OCI-LY3 (cell line): ENCODE measurements around the gene SPPL2A.

Experiments used
- H2AFZ ChIP-seq: fragments of 200-600, 300-600 bp; shearing (Covaris generic); 2 replicates; pipeline ENCODE4 v1.6.0; 2014; ENCODE audit warnings: antibody characterized with exemption, low read depth, low read length
- H3K27ac ChIP-seq: fragments of 200-600, 300-600 bp; sonication (generic); 2 replicates; pipeline ENCODE4 v1.5.1; 2014; ENCODE audit warnings: mild to moderate bottlenecking, low read length, moderate library complexity, mixed read lengths
- H3K27me3 ChIP-seq: fragments of 200-600, 300-600 bp; sonication (generic); 2 replicates; pipeline ENCODE4 v1.6.1; 2014; ENCODE audit warnings: low read depth, low read length, mixed read lengths
- H3K36me3 ChIP-seq: fragments of 200-600, 300-600 bp; sonication (generic); replicated peaks from 2 replicates; pipeline ENCODE3; 2014; ENCODE audit warnings: low read depth, low read length, mixed read lengths
- H3K4me1 ChIP-seq: fragments of 300-600, 200-600 bp; sonication (generic); 2 replicates; pipeline ENCODE4 v1.6.1; 2014; ENCODE audit warnings: low read length, mixed read lengths
- H3K4me2 ChIP-seq: fragments of 200-600, 300-600 bp; sonication (generic); 2 replicates; pipeline ENCODE4 v1.6.1; 2014; ENCODE audit warnings: low read length, mixed read lengths
- H3K4me3 ChIP-seq: fragments of 300-600, 200-600 bp; sonication (generic); 2 replicates; pipeline ENCODE4 v1.5.1; 2014; ENCODE audit warnings: antibody characterized with exemption, mild to moderate bottlenecking, low read length, moderate library complexity
- H3K79me2 ChIP-seq: fragments of 300-600, 200-600 bp; shearing (Covaris generic); 2 replicates; pipeline ENCODE4 v1.6.1; 2014; ENCODE audit warnings: mild to moderate bottlenecking, low read length, mixed read lengths
- H3K9ac ChIP-seq: fragments of 300-600, 200-600 bp; shearing (Covaris generic); 2 replicates; pipeline ENCODE4 v1.6.0; 2014; ENCODE audit warnings: mild to moderate bottlenecking, low read length, moderate library complexity
- H3K9me3 ChIP-seq: fragments of 200-600, 300-600 bp; shearing (Covaris generic); 2 replicates; pipeline ENCODE4 v1.6.1; 2014; ENCODE audit warnings: low read length, mixed read lengths; ENCODE audit not compliant: insufficient read depth
- H4K20me1 ChIP-seq: fragments of 200-600, 300-600 bp; sonication (generic); 2 replicates; pipeline ENCODE4 v1.6.1; 2016; ENCODE audit warnings: low read length, mixed read lengths; ENCODE audit not compliant: insufficient read depth
- CTCF ChIP-seq: fragments of 200-600, 300-600 bp; sonication (generic); IDR thresholded peaks from 2 replicates; pipeline ENCODE4 v1.5.1; 2014; ENCODE audit warnings: antibody characterized with exemption, low read length, low read depth
- EZH2phosphoT487 ChIP-seq: fragments of 200-600 bp; shearing (Covaris generic); IDR thresholded peaks from 2 replicates; pipeline ENCODE4 v1.6.1; 2018; ENCODE audit warnings: antibody characterized with exemption, mixed run types, low read depth

Gene SPPL2A

DNA sequence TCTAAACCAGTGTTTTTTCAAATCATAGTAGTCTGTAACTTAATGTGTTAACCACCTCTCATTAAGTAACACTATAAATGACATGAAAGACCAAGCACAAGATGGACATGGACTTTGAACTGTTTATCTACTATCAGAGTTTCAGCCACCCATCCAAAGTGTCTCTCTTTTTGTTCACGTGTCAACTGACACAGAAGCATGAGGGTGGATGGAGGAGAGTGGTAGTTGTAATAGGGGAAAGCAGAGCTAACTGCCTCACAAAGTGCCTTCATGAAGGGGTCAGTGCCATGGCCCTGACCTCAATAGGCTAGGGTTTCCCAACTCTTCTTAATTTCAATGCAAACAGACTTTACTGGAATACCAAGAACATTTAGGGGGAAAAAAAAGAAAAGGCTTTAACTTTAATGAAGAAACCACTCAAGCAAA, 46.8 kb downstream of the SPPL2A start:
- no peak overlapping the region for H3K27ac ChIP-seq
- TF ChIP-seq EZH2phosphoT487 (no peak), CTCF (no peak)
- H3K79me2 ChIP-seq, result no peaks in the 10 kb centered on the region
- H3K36me3 ChIP-seq, result peaks cover 16% of the 10 kb centered on the region
- no peaks in the 10 kb centered on the region for H3K4me1 ChIP-seq
- H4K20me1 ChIP-seq, result no peaks in the 10 kb centered on the region
- no peak overlapping the region for H3K9ac ChIP-seq
- no peak overlapping the region for H2AFZ ChIP-seq
- no peak overlapping the region for H3K4me3 ChIP-seq
- no peaks in the 10 kb centered on the region for H3K27me3 ChIP-seq
- no peak overlapping the region for H3K4me2 ChIP-seq
- no peaks in the 10 kb centered on the region for H3K9me3 ChIP-seq

DNA sequence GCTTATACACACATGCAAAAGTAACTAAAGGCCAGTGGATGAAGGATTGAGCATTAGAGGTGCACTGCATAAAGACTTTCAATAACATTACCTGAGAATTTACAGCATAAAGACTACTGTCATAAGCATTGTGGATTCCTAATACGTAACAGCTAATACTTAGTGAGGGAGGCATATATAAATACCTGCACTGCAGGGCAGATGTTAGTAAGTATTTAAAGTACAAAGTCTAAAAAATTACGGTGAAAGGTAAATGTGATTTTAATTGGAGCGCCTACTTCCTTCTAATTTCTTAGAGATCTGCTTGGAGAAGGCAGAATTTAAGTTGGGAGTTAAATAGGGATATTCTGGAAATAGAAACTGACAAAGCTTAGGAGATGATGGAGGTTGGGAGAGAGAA, 53.5 kb downstream of the SPPL2A start:
- Histone ChIP-seq H2AFZ (no peak overlapping the region), H3K36me3 (peaks cover 6% of the 10 kb centered on the region), H3K27ac (no peak overlapping the region), H4K20me1 (no peaks in the 10 kb centered on the region), H3K79me2 (no peaks in the 10 kb centered on the region), H3K9ac (no peak overlapping the region), H3K9me3 (no peaks in the 10 kb centered on the region), H3K4me3 (no peak overlapping the region), H3K4me2 (no peak overlapping the region), H3K27me3 (no peaks in the 10 kb centered on the region), H3K4me1 (no peaks in the 10 kb centered on the region)
- TF ChIP-seq CTCF (no peak), EZH2phosphoT487 (no peak)

- no peak for TF ChIP-seq CTCF
- TF ChIP-seq EZH2phosphoT487, result no peak
- Histone ChIP-seq H3K9ac (no peak overlapping the region), H3K4me1 (no peaks in the 10 kb centered on the region), H3K4me3 (no peak overlapping the region), H3K27me3 (no peaks in the 10 kb centered on the region), H2AFZ (no peak overlapping the region), H3K79me2 (no peaks in the 10 kb centered on the region), H4K20me1 (no peaks in the 10 kb centered on the region), H3K36me3 (peaks cover 6% of the 10 kb centered on the region), H3K9me3 (no peaks in the 10 kb centered on the region), H3K4me2 (no peak overlapping the region), H3K27ac (no peak overlapping the region)
These were observed 54.9 kb downstream of the SPPL2A start for GRCh38 chr15:50710585-50710984.

GRCh38 chr15:50707878-50708427, 57.6 kb downstream of the SPPL2A start:
- Histone ChIP-seq H3K4me1 (no peaks in the 10 kb centered on the region), H3K79me2 (no peaks in the 10 kb centered on the region), H3K9me3 (no peaks in the 10 kb centered on the region), H2AFZ (no peak overlapping the region), H3K4me2 (no peak overlapping the region), H3K27me3 (no peaks in the 10 kb centered on the region), H3K4me3 (no peak overlapping the region), H4K20me1 (no peaks in the 10 kb centered on the region), H3K9ac (no peak overlapping the region), H3K36me3 (peaks cover 6% of the 10 kb centered on the region), H3K27ac (no peak overlapping the region)
- TF ChIP-seq CTCF (no peak), EZH2phosphoT487 (no peak)
